Measurements from ENCODE around the gene OXCT2. TPM values are rescaled to one million over a fixed set of nuclear protein-coding genes. Genes with fewer than 3 reads are reported as not detected.

The OXCT2 gene
- total and polyA plus RNA-seq, 2 donors (not counting 1 experiment from before 2014, with no cell fraction given) = 1.0 to 1.9 TPM

DNA sequence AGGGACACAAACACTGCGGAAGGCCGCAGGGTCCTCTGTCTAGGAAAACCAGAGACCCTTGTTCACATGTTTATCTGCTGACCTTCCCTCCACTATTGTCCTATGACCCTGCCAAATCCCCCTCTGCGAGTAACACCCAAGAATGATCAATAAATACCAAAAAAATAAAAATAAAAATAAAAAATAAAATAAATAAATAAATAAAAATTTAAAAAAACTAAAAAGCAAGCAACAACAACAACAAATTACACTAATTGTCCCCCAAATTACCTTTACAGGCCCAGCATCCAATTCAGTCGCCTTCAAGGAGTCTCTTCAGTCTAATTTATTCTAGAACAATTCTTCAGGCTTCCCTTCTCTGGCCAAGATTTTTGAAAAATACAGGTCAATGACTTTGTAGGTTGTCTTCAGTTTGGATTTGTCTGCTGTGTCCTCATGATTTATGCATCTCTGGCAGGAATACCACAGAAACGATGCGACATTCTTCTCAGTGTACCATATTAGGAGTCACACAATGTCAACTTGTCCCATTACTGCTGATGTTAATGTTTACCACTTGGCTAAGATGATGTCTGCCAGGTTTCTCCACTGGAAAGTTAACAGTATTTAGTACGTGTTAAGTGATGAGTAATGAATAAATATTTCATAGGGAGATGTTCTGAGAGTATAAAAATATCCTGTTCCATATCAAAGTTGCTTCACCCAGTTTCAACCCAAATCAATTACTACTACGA lies 37.8 kb upstream of the OXCT2 start:
- H3K27ac Mint-ChIP-seq = no peak overlapping the region
- no peak overlapping the region for H3K4me2 ChIP-seq (replicated peaks; ENCODE audit: low read depth, low read length, poor library complexity, severe bottlenecking)
- no peak overlapping the region for H3K4me3 Mint-ChIP-seq
- ATAC-seq (ENCODE audit: low read depth) = no peak
- no peaks in the 10 kb centered on the region for H3K36me3 ChIP-seq (replicated peaks in 1 of 2; ENCODE audit: control extremely low read depth in 1 of 2, control insufficient read depth in 1 of 2, extremely low read depth in 1 of 2, insufficient read depth in 2 of 2, low read length in 1 of 2)
- peaks cover 0 to 17% (median 5%) of the 10 kb centered on the region in 3 donors for H3K9me3 ChIP-seq (ENCODE audit: control extremely low read depth in 1 of 3, control insufficient read depth in 2 of 3, insufficient read depth in 1 of 3, low read length in 2 of 3)
- no peak overlapping the region for H3K9ac ChIP-seq (ENCODE audit: low read length)
- H3K9me3 Mint-ChIP-seq (ENCODE audit: insufficient read depth) = no peaks in the 10 kb centered on the region
- no peak overlapping the region for H2AFZ ChIP-seq (ENCODE audit: insufficient read depth, low read depth, low read length, poor library complexity, severe bottlenecking)
- no peak overlapping the region for H3K4me3 ChIP-seq (ENCODE audit: control extremely low read depth in 1 of 5, extremely low read depth in 1 of 5, insufficient read depth in 1 of 5, low read depth in 2 of 5, low read length in 4 of 5)
- CTCF ChIA-PET = no interaction called here
- no peaks in the 10 kb centered on the region for H3K27me3 ChIP-seq (replicated peaks in 1 of 4; ENCODE audit: control extremely low read depth in 1 of 4, control insufficient read depth in 3 of 4, insufficient read depth in 4 of 4, low read length in 3 of 4)
- TF ChIP-seq EZH2 (IDR thresholded peaks at IDR 0.05; ENCODE audit: borderline replicate concordance, insufficient read depth, low read depth, low read length, poor library complexity, severe bottlenecking) = no peak
- TF ChIP-seq, protein P1, sequence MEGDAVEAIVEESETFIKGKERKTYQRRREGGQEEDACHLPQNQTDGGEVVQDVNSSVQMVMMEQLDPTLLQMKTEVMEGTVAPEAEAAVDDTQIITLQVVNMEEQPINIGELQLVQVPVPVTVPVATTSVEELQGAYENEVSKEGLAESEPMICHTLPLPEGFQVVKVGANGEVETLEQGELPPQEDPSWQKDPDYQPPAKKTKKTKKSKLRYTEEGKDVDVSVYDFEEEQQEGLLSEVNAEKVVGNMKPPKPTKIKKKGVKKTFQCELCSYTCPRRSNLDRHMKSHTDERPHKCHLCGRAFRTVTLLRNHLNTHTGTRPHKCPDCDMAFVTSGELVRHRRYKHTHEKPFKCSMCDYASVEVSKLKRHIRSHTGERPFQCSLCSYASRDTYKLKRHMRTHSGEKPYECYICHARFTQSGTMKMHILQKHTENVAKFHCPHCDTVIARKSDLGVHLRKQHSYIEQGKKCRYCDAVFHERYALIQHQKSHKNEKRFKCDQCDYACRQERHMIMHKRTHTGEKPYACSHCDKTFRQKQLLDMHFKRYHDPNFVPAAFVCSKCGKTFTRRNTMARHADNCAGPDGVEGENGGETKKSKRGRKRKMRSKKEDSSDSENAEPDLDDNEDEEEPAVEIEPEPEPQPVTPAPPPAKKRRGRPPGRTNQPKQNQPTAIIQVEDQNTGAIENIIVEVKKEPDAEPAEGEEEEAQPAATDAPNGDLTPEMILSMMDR (IDR thresholded peaks at IDR 0.05) = no peak
- no peaks in the 10 kb centered on the region for H4K20me1 ChIP-seq (ENCODE audit: control insufficient read depth, insufficient read depth, low read length, poor library complexity, severe bottlenecking)
- no peaks in the 10 kb centered on the region for H3K4me1 Mint-ChIP-seq
- intact Hi-C loops (cut with micrococcal nuclease) = no loop called here
- H3K27ac ChIP-seq (ENCODE audit: low read length in 2 of 2) = no peak overlapping the region
- H3K4me1 ChIP-seq (ENCODE audit: control insufficient read depth in 2 of 2, insufficient read depth in 2 of 2, low read length in 2 of 2) = no peaks in the 10 kb centered on the region
- POLR2A ChIA-PET = no interaction called here
- WGBS (ENCODE audit: insufficient coverage) = 80% methylated on average over 1 of the region's 8 CpGs
- no peaks in the 10 kb centered on the region for H3K27me3 Mint-ChIP-seq
- no peak for DNase-seq
- no peaks in the 10 kb centered on the region for H3K79me2 ChIP-seq (ENCODE audit: control insufficient read depth, insufficient read depth, low read length)

- DNase-seq (no peak), ATAC-seq (ENCODE audit: low read depth) (no peak)
- Histone ChIP-seq H3K4me1 (ENCODE audit: control insufficient read depth in 2 of 2, insufficient read depth in 2 of 2, low read length in 2 of 2) (no peaks in the 10 kb centered on the region), H3K36me3 (replicated peaks in 1 of 2; ENCODE audit: control extremely low read depth in 1 of 2, control insufficient read depth in 1 of 2, extremely low read depth in 1 of 2, insufficient read depth in 2 of 2, low read length in 1 of 2) (no peaks in the 10 kb centered on the region), H3K9ac (ENCODE audit: low read length) (no peak overlapping the region), H3K27me3 (replicated peaks in 1 of 4; ENCODE audit: control extremely low read depth in 1 of 4, control insufficient read depth in 3 of 4, insufficient read depth in 4 of 4, low read length in 3 of 4) (no peaks in the 10 kb centered on the region), H4K20me1 (ENCODE audit: control insufficient read depth, insufficient read depth, low read length, poor library complexity, severe bottlenecking) (no peaks in the 10 kb centered on the region), H3K9me3 (ENCODE audit: control extremely low read depth in 1 of 3, control insufficient read depth in 2 of 3, insufficient read depth in 1 of 3, low read length in 2 of 3) (peaks cover 0 to 17% (median 5%) of the 10 kb centered on the region in 3 donors), H2AFZ (ENCODE audit: insufficient read depth, low read depth, low read length, poor library complexity, severe bottlenecking) (no peak overlapping the region), H3K27ac (ENCODE audit: low read length in 2 of 2) (no peak overlapping the region), H3K4me2 (replicated peaks; ENCODE audit: low read depth, low read length, poor library complexity, severe bottlenecking) (no peak overlapping the region), H3K4me3 (ENCODE audit: control extremely low read depth in 1 of 5, extremely low read depth in 1 of 5, insufficient read depth in 1 of 5, low read depth in 2 of 5, low read length in 4 of 5) (no peak overlapping the region), H3K79me2 (ENCODE audit: control insufficient read depth, insufficient read depth, low read length) (no peaks in the 10 kb centered on the region)
- Mint-ChIP-seq H3K4me1 (no peaks in the 10 kb centered on the region), H3K4me3 (no peak overlapping the region), H3K27me3 (no peaks in the 10 kb centered on the region), H3K9me3 (ENCODE audit: insufficient read depth) (no peaks in the 10 kb centered on the region), H3K27ac (no peak overlapping the region)
- TF ChIP-seq, protein P1 (IDR thresholded peaks at IDR 0.05) = no peak
- TF ChIP-seq EZH2 (IDR thresholded peaks at IDR 0.05; ENCODE audit: borderline replicate concordance, insufficient read depth, low read depth, low read length, poor library complexity, severe bottlenecking) = no peak
- ChIA-PET CTCF (no interaction called here), POLR2A (no interaction called here)
- intact Hi-C loops (cut with micrococcal nuclease) = no loop called here
- WGBS (ENCODE audit: insufficient coverage) = no CpG with 5 or more reads among the region's 2 CpGs
These were observed 34.2 kb upstream of the OXCT2 start for GRCh38 chr1:39805385-39805784.
